K562 (cell line): ENCODE measurements around the gene POLN. TPM values are rescaled to one million over a fixed set of nuclear protein-coding genes. Genes with fewer than 3 reads are reported as not detected.

Experiments
- ATAC-seq: fragments of 200-7000 bp; cut with Tn5 transposase; 3 replicates; pipeline ENCODE4 v1.9.1; 2020; ENCODE audit warnings: moderate library complexity
- BruUV-seq: library from RNA; stranded (reverse); fragments of 400-500 nt; replicated peaks from 2 replicates; lab custom pipeline; 2021; lab: Mats Ljungman, UMichigan
- CTCF ChIA-PET: fragments of 300-600 bp; formaldehyde crosslinking; extraction: SDS; loops from one replicate; lab custom pipeline; 2021; ENCODE audit warnings: low intra/inter-chr PET ratio; lab: Yijun Ruan, JAX
- POLR2A ChIA-PET: fragments of 300-600, 350-650 bp; sonication (Branson Sonifier 250); formaldehyde crosslinking; extraction: SDS; loops from one replicate; lab custom pipeline; 2021; ENCODE audit warnings: antibody characterized with exemption, inconsistent platforms; lab: Yijun Ruan, JAX
- DNase-seq, 4 experiments: peaks; one replicate each; pipeline versions ENCODE4 v3.0.0 to v3.0.0-alpha.2; 2011 to 2018; ENCODE audit warnings: low spot score in 3 of 4, mixed read lengths in 3 of 4; ENCODE audit errors: extremely low read depth in 1 of 4
- FAIRE-seq: peaks from 2 replicates; lab custom pipeline; 2011; peaks lifted over from hg19 to GRCh38; lab: Jason Lieb, UNC
- H2AFZ ChIP-seq: 2 replicates; pipeline ENCODE4 v1.6.0; 2011; ENCODE audit warnings: low read depth, low read length, control low read depth, inconsistent platforms
- H3K27ac ChIP-seq: fragments of 200-600 bp; 3 replicates; pipeline ENCODE4 v1.8.0; 2011; ENCODE audit warnings: low read depth, mild to moderate bottlenecking, control low read depth, inconsistent platforms, low read length, moderate library complexity, mixed read lengths; ENCODE audit errors: extremely low read depth
- H3K27me3 ChIP-seq, 2 experiments: fragments of 300-600 bp in 1 of 2; 2 replicates in 1 of 2; 3 replicates in 1 of 2; pipeline versions ENCODE4 v1.6.0 to v1.8.0; 2011; ENCODE audit warnings: inconsistent platforms in 2 of 2, low read length in 2 of 2, mild to moderate bottlenecking in 1 of 2, mixed read lengths in 1 of 2, moderate library complexity in 1 of 2; ENCODE audit not compliant: control insufficient read depth in 2 of 2, insufficient read depth in 2 of 2
- H3K36me3 ChIP-seq: fragments of 300-600 bp; 3 replicates; pipeline ENCODE4 v1.8.0; 2011; ENCODE audit warnings: mild to moderate bottlenecking, low read length, inconsistent platforms; ENCODE audit not compliant: control insufficient read depth, insufficient read depth
- H3K4me1 ChIP-seq, 2 experiments: fragments of 200-600 bp in 1 of 2; replicated peaks in 1 of 2; 2 replicates in 1 of 2; 3 replicates in 1 of 2; pipeline versions ENCODE4 v1.5.1 to v1.8.0; 2011; ENCODE audit warnings: inconsistent platforms in 2 of 2, low read length in 2 of 2, mild to moderate bottlenecking in 1 of 2, mixed read lengths in 1 of 2, moderate library complexity in 1 of 2; ENCODE audit not compliant: control insufficient read depth in 2 of 2, insufficient read depth in 2 of 2
- H3K4me2 ChIP-seq: 2 replicates; pipeline ENCODE4 v1.6.1; 2011; ENCODE audit warnings: low read length, control low read depth, inconsistent platforms, mixed read lengths; ENCODE audit not compliant: insufficient read depth
- H3K4me3 ChIP-seq: fragments of 200-600 bp; sonication (generic), shearing (Covaris generic); 2 replicates; pipeline ENCODE4 v1.5.1; 2016; ENCODE audit warnings: control low read depth, inconsistent platforms
- H3K79me2 ChIP-seq: fragments of 200-600 bp; 3 replicates; pipeline ENCODE4 v1.8.0; 2011; ENCODE audit warnings: low read length, inconsistent platforms; ENCODE audit not compliant: control insufficient read depth, insufficient read depth
- H3K9ac ChIP-seq, 2 experiments: 2 replicates each; pipeline versions ENCODE4 v1.6.0 to v1.6.1; 2011; ENCODE audit warnings: low read depth in 2 of 2, low read length in 2 of 2, control low read depth in 1 of 2, inconsistent platforms in 1 of 2, mild to moderate bottlenecking in 1 of 2, mixed read lengths in 1 of 2; ENCODE audit not compliant: insufficient read depth in 1 of 2
- H3K9me1 ChIP-seq: one replicate; pipeline ENCODE4 v1.6.0; 2011; ENCODE audit warnings: inconsistent platforms, mild to moderate bottlenecking, low read length, moderate library complexity; ENCODE audit not compliant: control insufficient read depth, insufficient read depth
- H3K9me3 ChIP-seq: replicated peaks from 2 replicates; pipeline ENCODE4 v1.5.1; 2011; ENCODE audit warnings: low read depth, low read length, inconsistent platforms; ENCODE audit not compliant: control insufficient read depth, insufficient read depth
- H4K20me1 ChIP-seq: replicated peaks from 2 replicates; pipeline ENCODE4 v1.6.1; 2011; ENCODE audit warnings: low read length, inconsistent platforms, mixed read lengths; ENCODE audit not compliant: control insufficient read depth, insufficient read depth
- RREB1 ChIP-seq: fragments of 250-450 bp; sonication (Bioruptor Pico); IDR thresholded peaks from 2 replicates; pipeline ENCODE4 v1.4.0; 2020
- ZBTB40 ChIP-seq, 2 experiments: fragments of 450-650 bp in 1 of 2; sonication (generic) in 1 of 2; formaldehyde crosslinking in 1 of 2; IDR thresholded peaks; 2 replicates each; pipeline versions ENCODE4 v1.7.1 to v1.9.0; 2016 to 2022; ENCODE audit warnings: inconsistent platforms in 1 of 2, mild to moderate bottlenecking in 1 of 2, missing genetic modification reagents in 1 of 2
- WGBS: fragments of 100-300 bp; shearing (Covaris generic); methylation state at CpG from one replicate; pipeline ENCODE4 v1.1.6; 2016; ENCODE audit warnings: low coverage, mixed read lengths; ENCODE audit not compliant: insufficient coverage; ENCODE audit errors: missing lambda C conversion rate; 5-methylcytosine and 5-hydroxymethylcytosine counted together
- in situ Hi-C: fragments of 300-500 bp; cut with MboI; formaldehyde crosslinking; loops from 4 replicates; pipeline ENCODE4 v1.15.0; 2018; ENCODE audit warnings: inconsistent platforms, mixed read lengths
- intact Hi-C: fragments of 100-400 bp; cut with micrococcal nuclease; formaldehyde crosslinking; loops from 2 replicates; pipeline ENCODE4 v1.14.2; 2022
- polyA plus RNA-seq, 8 experiments: library from polyadenylated mRNA; depleted of rRNA in 4 of 8; stranded (reverse) in 5 of 8; unstranded in 3 of 8; fragments of >200 nt; fragmentation: Nextera tagmentation in 2 of 8; fragmentation: Illumina TruSeq in 1 of 8; extraction: Ambion mirVana in 2 of 8; extraction: Trizol in 1 of 8; gene quantifications; 2 replicates each; pipeline versions ENCODE4 v1.2.1 to v1.2.3, GENCODE V29; 2011 to 2014; ENCODE audit warnings: inconsistent platforms in 1 of 8, missing spikeins in 1 of 8
- total RNA-seq, 7 experiments: library from RNA; depleted of rRNA in 6 of 7; stranded (reverse); fragments of >200 nt in 6 of 7; fragmentation: Illumina TruSeq in 2 of 7; extraction: Trizol in 2 of 7; gene quantifications; 2 replicates each; pipeline versions ENCODE4 v1.2.1 to v1.2.3, GENCODE V29; 2011 to 2021; ENCODE audit warnings: low replicate concordance in 1 of 7
- TF ChIP-seq, protein P1 (sequence below): fragments of 250-450 bp; sonication (Bioruptor Pico); IDR thresholded peaks from 2 replicates; pipeline ENCODE4 v1.6.1; 2021; ENCODE audit warnings: mild to moderate bottlenecking

Gene POLN
- total and polyA plus RNA-seq, 9 of the 15 experiments (the other 6 are each of a cell fraction or from before 2014, with no cell fraction given) = 0.08 to 0.91 (median 0.32) TPM

GRCh38 chr4:2284161-2284933, 42.4 kb upstream of the POLN start:
- DNase-seq (no peak), ATAC-seq (no peak), FAIRE-seq (no peak)
- Histone ChIP-seq H3K27ac (no peak overlapping the region), H2AFZ (no peak overlapping the region), H3K9me1 (peaks cover 2% of the 10 kb centered on the region), H4K20me1 (no peaks in the 10 kb centered on the region), H3K27me3 (no peaks in the 10 kb centered on the region), H3K9ac (no peak overlapping the region), H3K4me2 (no peak overlapping the region), H3K4me3 (no peak overlapping the region), H3K79me2 (no peaks in the 10 kb centered on the region), H3K36me3 (no peaks in the 10 kb centered on the region), H3K9me3 (no peaks in the 10 kb centered on the region), H3K4me1 (peaks cover 0 to 22% of the 10 kb centered on the region in 2 experiments; a peak in 2 of 5 replicates)
- 71% methylated on average over 21 of the region's 23 CpGs for WGBS
- CTCF ChIA-PET = no interaction called here
- intact Hi-C loops (no loop called here), in situ Hi-C loops (no loop called here)
- BruUV-seq = no TSS peak
- POLR2A ChIA-PET = interaction anchor here (0.6 to 0.7 kb wide), 2 partner anchors 28 to 153 kb away, joined by 3 read pairs; no protein-coding TSS in a partner anchor
- TF ChIP-seq ZBTB40 (IDR thresholded peaks at IDR 0.05) = no peak
- no peak for TF ChIP-seq ZBTB40 (CRISPR knock-in tag; IDR thresholded peaks at IDR 0.05)
- no peak for TF ChIP-seq RREB1
- TF ChIP-seq, protein P1, sequence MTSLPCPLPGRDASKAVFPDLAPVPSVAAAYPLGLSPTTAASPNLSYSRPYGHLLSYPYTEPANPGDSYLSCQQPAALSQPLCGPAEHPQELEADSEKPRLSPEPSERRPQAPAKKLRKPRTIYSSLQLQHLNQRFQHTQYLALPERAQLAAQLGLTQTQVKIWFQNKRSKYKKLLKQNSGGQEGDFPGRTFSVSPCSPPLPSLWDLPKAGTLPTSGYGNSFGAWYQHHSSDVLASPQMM = no peak
